GM12873 (cell line): ENCODE results near the gene GID4.

Experiments used
- CTCF ChIP-seq: IDR thresholded peaks from 2 replicates; pipeline ENCODE4 v1.5.1; 2012; ENCODE audit warnings: low read depth, mild to moderate bottlenecking, moderate library complexity, low read length, control low read depth; ENCODE audit not compliant: insufficient read depth; ENCODE audit errors: missing control alignments

The GID4 gene

GRCh38 chr17:18070861-18071340, 31.7 kb downstream of the GID4 start:
- no peak for TF ChIP-seq CTCF

GRCh38 chr17:18071751-18072150, 32.5 kb downstream of the GID4 start:
- no peak for TF ChIP-seq CTCF

- no peak for TF ChIP-seq CTCF
Measured at GRCh38 chr17:18074566-18075272, 35.5 kb downstream of the GID4 start.

- TF ChIP-seq CTCF: no peak
Measured at GRCh38 chr17:18076936-18077335, 37.7 kb downstream of the GID4 start.

- TF ChIP-seq CTCF: no peak
Measured at GRCh38 chr17:18079543-18079942, 40.3 kb downstream of the GID4 start.

GRCh38 chr17:18084256-18084655, 45.0 kb downstream of the GID4 start:
- no peak for TF ChIP-seq CTCF

GRCh38 chr17:18087610-18088491, 48.6 kb downstream of the GID4 start, which contains the start of gene DRG2:
Gene DRG2 (plus strand): TSS chr17:18087948. CDS start chr17:18088024, 76 bp downstream.
- TF ChIP-seq CTCF: peak; percentile 8
